Activated CD8-positive, alpha-beta memory T cell treated with anti-CD3 and anti-CD28 coated beads, Interleukin-2, amount 50 U/mL, for 1 hour (primary cell): ENCODE measurements around the gene FAM186B.
"Not testable (repeated sequence)": the region's sequence is repeated elsewhere in the genome, so short reads cannot be mapped to it uniquely, and the experiment has no call there.

Source experiments
- DNase-seq: peaks from one replicate; pipeline ENCODE4 v3.0.0-alpha.2; 2020; ENCODE audit errors: extremely low read depth

FAM186B gene

DNA sequence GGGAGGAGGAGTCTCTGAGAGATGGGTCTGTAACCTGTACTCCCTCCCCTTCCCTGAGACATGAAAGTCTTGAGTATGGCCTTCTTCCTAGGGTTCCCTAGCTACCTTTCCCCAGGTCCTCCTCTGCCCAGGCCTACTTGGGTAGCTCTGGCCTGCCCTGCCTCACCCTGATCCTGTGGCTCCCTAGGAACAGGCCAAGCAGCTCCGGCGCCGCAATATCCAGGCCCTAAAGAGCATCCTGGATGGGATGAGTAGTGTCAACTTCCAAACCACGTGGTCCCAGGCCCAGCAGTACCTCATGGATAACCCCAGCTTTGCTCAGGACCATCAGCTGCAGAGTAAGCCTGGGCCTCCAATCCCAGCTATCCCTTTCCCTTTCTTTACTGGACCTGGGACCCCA, 30.2 kb upstream of the FAM186B start:
- DNase-seq: no peak

DNA sequence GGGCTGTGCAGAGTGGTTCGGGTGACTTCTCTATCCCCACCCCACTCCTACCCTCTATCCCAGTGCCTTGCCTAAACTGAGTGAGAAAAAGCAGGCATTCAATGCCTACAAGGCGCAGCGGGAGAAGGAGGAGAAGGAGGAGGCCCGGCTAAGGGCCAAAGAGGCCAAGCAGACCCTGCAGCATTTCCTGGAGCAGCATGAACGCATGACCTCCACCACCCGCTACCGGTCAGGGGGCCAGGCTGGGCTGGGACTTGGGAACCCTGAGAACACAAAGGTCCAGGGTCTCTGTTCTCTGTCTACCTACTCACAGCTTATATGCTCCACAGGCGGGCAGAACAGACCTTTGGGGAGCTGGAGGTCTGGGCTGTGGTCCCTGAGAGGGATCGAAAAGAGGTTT, 29.6 kb upstream of the FAM186B start:
- no peak for DNase-seq

- no peak for DNase-seq
Observed at GRCh38 chr12:49633703-49634345, 28.4 kb upstream of the FAM186B start.

- DNase-seq: no peak
Observed at GRCh38 chr12:49632986-49633702, 27.7 kb upstream of the FAM186B start.

- no peak for DNase-seq
Observed at GRCh38 chr12:49632401-49632800, 27.0 kb upstream of the FAM186B start.

DNA sequence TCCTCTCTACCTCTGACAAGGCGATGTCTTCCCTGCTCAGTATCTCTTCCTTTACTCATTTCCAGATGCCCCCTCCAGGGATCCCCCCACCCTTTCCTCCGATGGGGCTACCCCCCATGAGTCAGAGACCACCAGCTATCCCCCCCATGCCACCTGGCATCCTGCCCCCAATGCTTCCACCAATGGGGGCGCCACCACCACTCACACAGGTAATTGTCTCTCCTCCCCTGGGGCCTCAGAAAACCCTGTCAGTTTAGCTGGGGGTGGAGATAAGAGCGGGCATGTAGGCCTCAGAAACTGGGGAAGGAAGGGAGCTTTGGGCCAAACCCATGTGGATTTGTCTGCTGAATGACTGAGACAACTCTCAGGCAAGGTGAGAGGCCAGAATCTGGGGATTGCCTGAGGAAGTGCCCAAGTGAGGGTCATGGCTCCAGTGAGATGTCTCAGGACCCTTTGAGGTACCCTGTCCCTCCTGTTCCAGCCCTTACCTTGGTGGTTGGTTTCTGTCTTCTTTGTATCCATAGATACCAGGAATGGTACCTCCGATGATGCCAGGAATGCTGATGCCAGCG, 26.0 kb upstream of the FAM186B start:
- no peak for DNase-seq

DNA sequence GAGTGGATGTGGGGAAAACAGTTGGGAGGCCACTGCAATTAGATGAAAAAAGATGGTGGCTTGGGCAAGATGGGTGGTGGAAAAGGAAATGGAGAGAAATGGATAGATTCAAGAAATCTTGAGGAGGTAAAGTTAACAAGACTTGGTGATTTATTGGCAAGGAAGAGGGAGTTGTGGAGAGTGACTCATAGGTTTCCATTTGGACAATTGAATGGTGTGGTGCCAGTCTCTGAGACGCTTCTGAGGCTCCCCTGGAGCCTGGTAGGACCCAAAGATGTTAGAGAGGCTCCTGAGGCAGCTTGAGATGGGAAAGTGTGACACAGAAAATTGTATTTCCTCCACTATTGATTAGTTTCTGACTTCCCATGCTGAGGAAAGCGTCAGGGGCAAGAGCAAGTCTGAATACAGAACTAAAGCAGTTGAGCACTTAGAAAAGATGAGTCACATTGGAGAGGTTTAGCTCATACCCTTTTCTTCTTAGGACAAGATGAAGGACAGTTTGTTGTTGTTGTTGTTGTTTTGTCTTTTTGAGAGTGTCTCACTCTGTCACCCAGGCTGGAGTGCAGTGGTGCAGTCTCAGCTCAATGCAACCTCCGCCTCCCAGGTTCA, 22.4 kb upstream of the FAM186B start:
- no peak for DNase-seq

GRCh38 chr12:49626836-49627235, 21.4 kb upstream of the FAM186B start:
- DNase-seq: no peak

- no peak for DNase-seq
Observed at GRCh38 chr12:49626169-49626835, 20.9 kb upstream of the FAM186B start.

DNA sequence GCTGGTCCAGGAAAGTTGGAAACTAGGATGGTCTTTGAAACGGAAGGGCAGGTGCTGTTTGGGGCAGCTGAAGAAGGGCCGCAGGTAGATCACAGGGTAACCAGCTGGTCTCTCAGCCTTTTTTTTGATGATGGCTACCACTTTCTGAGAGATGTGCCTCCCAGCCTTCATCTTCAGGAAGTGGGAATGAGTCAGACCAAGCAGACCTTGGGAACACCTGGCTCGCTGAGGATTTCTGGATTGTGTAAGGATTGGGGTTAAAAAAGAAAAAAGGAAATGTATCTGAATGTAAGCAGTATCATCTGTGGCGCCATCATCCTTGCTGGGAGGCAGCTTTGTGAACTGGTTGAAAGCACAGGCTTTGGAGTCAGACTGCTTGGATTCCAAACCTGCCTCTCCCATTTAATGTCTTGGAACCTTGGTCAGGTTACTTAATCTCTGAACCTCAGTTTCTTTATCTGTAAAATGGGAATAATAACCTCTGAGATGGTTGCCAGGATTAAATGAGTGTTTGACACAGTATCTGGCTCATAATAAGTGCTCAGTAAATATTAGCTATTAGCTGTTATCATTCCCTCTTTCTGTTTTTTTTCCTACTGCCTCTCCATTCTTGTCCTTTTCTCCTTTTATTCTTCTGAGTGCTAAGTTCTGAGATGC, 19.6 kb upstream of the FAM186B start:
- no peak for DNase-seq

DNA sequence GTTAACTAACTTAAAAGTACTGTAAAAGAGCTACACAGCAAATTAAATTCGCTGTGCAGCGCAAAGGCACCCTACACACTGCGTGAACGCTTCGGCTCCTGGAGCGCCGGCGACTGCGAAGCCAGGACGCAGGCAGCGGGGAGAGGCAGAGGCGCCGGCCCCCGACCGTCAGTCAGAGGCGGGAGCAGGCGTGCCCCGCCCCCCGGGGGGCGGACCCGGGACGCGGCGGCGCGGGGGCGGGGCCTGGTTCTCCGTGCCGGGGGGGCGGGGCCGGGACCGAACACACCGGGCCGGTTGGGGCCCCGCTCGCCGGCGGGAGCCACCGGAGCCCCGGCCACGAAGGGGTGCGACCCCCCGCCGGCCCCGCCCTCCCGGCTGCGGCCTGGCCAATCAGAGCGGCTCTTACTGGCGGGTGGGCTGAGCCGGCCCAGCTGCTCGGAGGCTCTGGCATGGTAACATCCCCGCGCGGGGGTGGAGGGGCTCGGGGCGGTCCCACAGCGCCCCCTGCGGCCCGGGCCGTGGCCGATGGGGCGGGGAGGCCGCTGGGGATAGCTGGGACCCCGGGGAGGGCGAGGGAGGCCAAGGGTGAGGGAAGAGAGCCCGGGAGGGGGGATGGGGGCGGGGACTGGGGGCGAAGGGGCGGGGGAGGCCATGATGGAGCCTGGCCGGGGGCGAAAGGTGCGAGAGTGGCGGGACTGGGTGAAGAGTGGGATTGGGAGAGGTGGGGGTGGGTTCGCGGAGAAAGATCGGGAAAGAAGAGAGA, 17.9 kb upstream of the FAM186B start, which contains the start of gene PRPF40B:
Gene PRPF40B (plus strand): TSS at position 420 of the 763 bp plus-strand sequence. CDS start 30 bp downstream, at position 450.
- DNase-seq: peak; percentile 39

GRCh38 chr12:49622501-49623141, 17.2 kb upstream of the FAM186B start:
- DNase-seq: no peak

- DNase-seq: no peak
Observed at GRCh38 chr12:49621651-49622500, 16.4 kb upstream of the FAM186B start.

- no peak for DNase-seq
Observed at GRCh38 chr12:49619286-49619685, 13.8 kb upstream of the FAM186B start.

DNA sequence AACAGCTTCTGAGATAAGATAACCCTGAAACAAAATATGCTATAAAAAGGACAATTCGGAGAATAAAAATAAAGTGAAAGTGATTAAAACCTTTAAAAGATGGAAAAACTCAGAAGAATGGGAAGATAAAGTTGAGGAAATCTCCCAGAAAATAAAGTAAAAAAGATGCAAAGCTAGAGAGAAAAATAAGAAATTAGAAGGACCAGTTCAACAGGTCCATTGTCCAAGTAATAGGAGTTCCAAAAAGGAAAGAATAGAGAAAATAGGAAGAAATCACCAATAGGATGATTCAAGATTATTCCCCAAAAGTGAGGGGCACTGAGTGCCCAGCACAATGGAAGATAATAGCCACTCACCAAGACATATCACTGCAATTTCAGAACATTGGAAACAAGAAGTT, 13.1 kb upstream of the FAM186B start:
- no peak for DNase-seq

- no peak for DNase-seq
Observed at GRCh38 chr12:49616533-49617219, 11.2 kb upstream of the FAM186B start.

GRCh38 chr12:49615725-49616124, 10.3 kb upstream of the FAM186B start:
- DNase-seq: no peak

DNA sequence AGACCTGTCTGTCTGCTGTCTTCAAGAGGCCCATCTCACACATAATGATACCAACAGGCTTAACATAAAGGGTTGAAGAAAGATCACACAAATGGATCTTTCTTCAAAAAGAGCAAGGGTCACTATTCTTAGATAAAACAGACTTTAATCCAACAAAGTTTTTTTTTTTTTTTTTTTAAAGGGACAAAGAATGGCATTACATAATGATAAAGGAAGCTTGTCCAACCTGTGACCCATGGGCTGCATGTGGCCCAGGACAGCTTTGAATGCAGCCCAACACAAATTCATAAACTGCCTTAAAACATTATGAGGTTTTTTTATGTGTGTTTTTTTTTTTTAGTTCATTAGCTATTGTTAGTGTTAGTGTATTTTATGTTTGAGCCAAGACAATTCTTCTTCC, 6.8 kb upstream of the FAM186B start:
- DNase-seq: no peak

DNA sequence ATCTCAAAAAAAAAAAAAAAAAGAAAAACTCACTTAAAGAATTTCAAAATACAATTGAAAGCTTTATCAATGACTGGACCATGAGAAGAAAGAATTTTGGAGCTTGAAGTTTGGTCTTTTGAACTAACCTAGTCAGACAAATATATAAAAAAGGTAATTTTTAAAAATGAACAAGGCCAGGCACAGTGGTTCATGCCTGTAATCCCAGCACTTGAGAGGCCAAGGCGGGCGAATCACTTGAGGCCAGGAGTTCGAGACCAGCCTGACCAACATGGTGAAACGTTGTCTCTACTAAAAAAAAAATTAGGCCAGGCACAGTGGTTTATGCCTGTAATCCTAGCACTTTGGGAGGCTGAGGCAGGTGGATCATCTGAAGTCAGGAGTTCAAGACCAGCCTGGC, 5.3 kb upstream of the FAM186B start:
- DNase-seq: not testable (repeated sequence)
